Measurements from ENCODE around the gene KLF13.

Gene KLF13

GRCh38 chr15:31404345-31404744, 77.7 kb downstream of the KLF13 start:
- Mint-ChIP-seq H3K9me3 (peaks cover 32% of the 10 kb centered on the region), H3K27ac (no peak overlapping the region), H3K4me1 (no peaks in the 10 kb centered on the region), H3K4me3 (no peak overlapping the region), H3K36me3 (ENCODE audit: low read depth) (peaks cover 7% of the 10 kb centered on the region), H3K27me3 (ENCODE audit: low read depth) (peaks cover 24% of the 10 kb centered on the region)
- TF ChIP-seq CTCF (IDR thresholded peaks at IDR 0.05; ENCODE audit: unreplicated experiment in 3 of 3) = no peak

- TF ChIP-seq CTCF (IDR thresholded peaks at IDR 0.05; ENCODE audit: unreplicated experiment in 3 of 3) = no peak
- no peak overlapping the region for H3K27ac Mint-ChIP-seq
- H3K4me1 Mint-ChIP-seq = no peaks in the 10 kb centered on the region
- H3K27me3 Mint-ChIP-seq (ENCODE audit: low read depth) = peaks cover 20% of the 10 kb centered on the region
- peaks cover 36% of the 10 kb centered on the region for H3K9me3 Mint-ChIP-seq
- no peak overlapping the region for H3K4me3 Mint-ChIP-seq
- H3K36me3 Mint-ChIP-seq (ENCODE audit: low read depth) = peaks cover 8% of the 10 kb centered on the region
Observed at GRCh38 chr15:31405200-31405920, 78.7 kb downstream of the KLF13 start.

GRCh38 chr15:31407376-31407775, 80.7 kb downstream of the KLF13 start:
- Mint-ChIP-seq H3K27ac (no peak overlapping the region), H3K9me3 (peaks cover 39% of the 10 kb centered on the region), H3K4me3 (no peak overlapping the region), H3K36me3 (ENCODE audit: low read depth) (peaks cover 8% of the 10 kb centered on the region), H3K27me3 (ENCODE audit: low read depth) (peaks cover 13% of the 10 kb centered on the region), H3K4me1 (no peaks in the 10 kb centered on the region)
- no peak for TF ChIP-seq CTCF (IDR thresholded peaks at IDR 0.05; ENCODE audit: unreplicated experiment in 3 of 3)

GRCh38 chr15:31407851-31408250, 81.2 kb downstream of the KLF13 start:
- no peaks in the 10 kb centered on the region for H3K4me1 Mint-ChIP-seq
- H3K27ac Mint-ChIP-seq = no peak overlapping the region
- no peak for TF ChIP-seq CTCF (IDR thresholded peaks at IDR 0.05; ENCODE audit: unreplicated experiment in 3 of 3)
- no peak overlapping the region for H3K4me3 Mint-ChIP-seq
- H3K9me3 Mint-ChIP-seq = peaks cover 39% of the 10 kb centered on the region
- H3K36me3 Mint-ChIP-seq (ENCODE audit: low read depth) = peaks cover 8% of the 10 kb centered on the region
- peaks cover 8% of the 10 kb centered on the region for H3K27me3 Mint-ChIP-seq (ENCODE audit: low read depth)

GRCh38 chr15:31408724-31409123, 82.1 kb downstream of the KLF13 start:
- no peak for TF ChIP-seq CTCF (IDR thresholded peaks at IDR 0.05; ENCODE audit: unreplicated experiment in 3 of 3)
- Mint-ChIP-seq H3K27me3 (ENCODE audit: low read depth) (peaks cover 8% of the 10 kb centered on the region), H3K27ac (no peak overlapping the region), H3K36me3 (ENCODE audit: low read depth) (peaks cover 8% of the 10 kb centered on the region), H3K9me3 (peaks cover 39% of the 10 kb centered on the region), H3K4me3 (no peak overlapping the region), H3K4me1 (no peaks in the 10 kb centered on the region)

GRCh38 chr15:31409171-31409570, 82.5 kb downstream of the KLF13 start:
- peaks cover 37% of the 10 kb centered on the region for H3K9me3 Mint-ChIP-seq
- TF ChIP-seq CTCF (IDR thresholded peaks at IDR 0.05; ENCODE audit: unreplicated experiment in 3 of 3) = no peak
- H3K4me1 Mint-ChIP-seq = no peaks in the 10 kb centered on the region
- peaks cover 8% of the 10 kb centered on the region for H3K36me3 Mint-ChIP-seq (ENCODE audit: low read depth)
- H3K27me3 Mint-ChIP-seq (ENCODE audit: low read depth) = peaks cover 8% of the 10 kb centered on the region
- no peak overlapping the region for H3K4me3 Mint-ChIP-seq
- no peak overlapping the region for H3K27ac Mint-ChIP-seq
